NCI-H2227 treated with DMSO at 0.1 percent for 48 hours (cell line): ENCODE data around the gene ST6GALNAC6.
"Not testable (repeated sequence)": the region's sequence is repeated elsewhere in the genome, so short reads cannot be mapped to it uniquely, and the experiment has no call there.

Experiments used
- DNase-seq: peaks from one replicate; lab custom pipeline; 2025; lab: John Stamatoyannopoulos, UW

Gene ST6GALNAC6

GRCh38 chr9:127854960-127855359 is 44.4 kb downstream of the ST6GALNAC6 start:
- no peak for DNase-seq

- DNase-seq, result no peak
Observed at GRCh38 chr9:127854184-127854806, 45.1 kb downstream of the ST6GALNAC6 start, which contains the start of gene ENG. TSS of gene ENG (minus strand) at chr9:127854658. CDS start at chr9:127854355, 303 bp downstream.

- DNase-seq, result no peak
Observed at GRCh38 chr9:127853312-127854183, 45.9 kb downstream of the ST6GALNAC6 start.

GRCh38 chr9:127852829-127853228 is 46.6 kb downstream of the ST6GALNAC6 start:
- DNase-seq, result no peak

- DNase-seq, result no peak
Observed at GRCh38 chr9:127850286-127850830, 49.0 kb downstream of the ST6GALNAC6 start.

GRCh38 chr9:127848756-127849504 is 50.5 kb downstream of the ST6GALNAC6 start:
- DNase-seq, result no peak

- DNase-seq, result no peak
Observed at GRCh38 chr9:127847833-127848755, 51.3 kb downstream of the ST6GALNAC6 start.

- no peak for DNase-seq
Observed at GRCh38 chr9:127847178-127847510, 52.3 kb downstream of the ST6GALNAC6 start.

GRCh38 chr9:127846443-127847177 is 52.8 kb downstream of the ST6GALNAC6 start:
- DNase-seq, result no peak

- not testable (repeated sequence) for DNase-seq
Observed at GRCh38 chr9:127845619-127846018, 53.8 kb downstream of the ST6GALNAC6 start.

GRCh38 chr9:127844821-127845359 is 54.5 kb downstream of the ST6GALNAC6 start:
- DNase-seq, result no peak

GRCh38 chr9:127841087-127841835 is 58.1 kb downstream of the ST6GALNAC6 start:
- DNase-seq, result no peak

GRCh38 chr9:127838375-127839078 is 60.9 kb downstream of the ST6GALNAC6 start:
- no peak for DNase-seq

GRCh38 chr9:127837346-127837745 is 62.1 kb downstream of the ST6GALNAC6 start:
- no peak for DNase-seq

- DNase-seq, result not testable (repeated sequence)
Observed at GRCh38 chr9:127836561-127836960, 62.8 kb downstream of the ST6GALNAC6 start.

GRCh38 chr9:127835991-127836516 is 63.3 kb downstream of the ST6GALNAC6 start:
- DNase-seq, result no peak
